Motor neuron (in vitro differentiated cells): Measurements from ENCODE around the gene EID3. TPM values are rescaled to one million over a fixed set of nuclear protein-coding genes. Genes with fewer than 3 reads are reported as not detected.

Experiments used
- ATAC-seq, 8 experiments: fragments of 200-7000 bp; cut with Tn5 transposase; replicated peaks in 6 of 8; 2 replicates each; pipeline ENCODE4 v1.8.0; 2021; ENCODE audit warnings: mild to moderate bottlenecking in 8 of 8, moderate library complexity in 8 of 8
- H3K27ac ChIP-seq, 2 donors: fragments of 250-450 bp; sonication (Bioruptor Pico); 2 replicates each; pipeline ENCODE4 v1.9.0; 2021; ENCODE audit warnings: antibody characterized with exemption in 2 of 2, mild to moderate bottlenecking in 2 of 2, moderate library complexity in 1 of 2
- H3K4me1 ChIP-seq, 2 donors: fragments of 250-450 bp; sonication (Bioruptor Pico); replicated peaks in 1 of 2; 2 replicates each; pipeline ENCODE4 v1.6.1; 2021; ENCODE audit warnings: antibody characterized with exemption in 2 of 2, mild to moderate bottlenecking in 2 of 2, moderate library complexity in 1 of 2
- H3K4me3 ChIP-seq, 5 donors: fragments of 250-450 bp; sonication (Bioruptor Pico); 2 replicates each; pipeline ENCODE4 v1.9.0; 2021; ENCODE audit warnings: antibody characterized with exemption in 5 of 5, mild to moderate bottlenecking in 5 of 5, moderate library complexity in 4 of 5
- WGBS, 10 experiments: fragments of 450-650 bp; shearing (Covaris generic); methylation state at CpG; one replicate each; pipeline ENCODE4 v1.0.0; 2022; 5-methylcytosine and 5-hydroxymethylcytosine counted together
- in situ Hi-C, 9 experiments: fragments of 400-800 bp; cut with MboI; loops; one replicate each; pipeline ENCODE4 v1.15.0; 2021; ENCODE audit warnings: low sequenced_read_pairs in 9 of 9, low pct_unique_long_range_greater_than_20kb in 2 of 9; ENCODE audit not compliant: unreplicated experiment in 9 of 9
- total RNA-seq, 8 experiments: library from RNA; unstranded; fragments of 300-600 nt; gene quantifications; 2 replicates each; pipeline versions ENCODE4 v1.2.3 to v1.2.4, GENCODE V29; 2022

The EID3 gene
- total RNA-seq, 8 experiments from 2014 or later: 1.5 to 14.3 (median 3.8) TPM

DNA sequence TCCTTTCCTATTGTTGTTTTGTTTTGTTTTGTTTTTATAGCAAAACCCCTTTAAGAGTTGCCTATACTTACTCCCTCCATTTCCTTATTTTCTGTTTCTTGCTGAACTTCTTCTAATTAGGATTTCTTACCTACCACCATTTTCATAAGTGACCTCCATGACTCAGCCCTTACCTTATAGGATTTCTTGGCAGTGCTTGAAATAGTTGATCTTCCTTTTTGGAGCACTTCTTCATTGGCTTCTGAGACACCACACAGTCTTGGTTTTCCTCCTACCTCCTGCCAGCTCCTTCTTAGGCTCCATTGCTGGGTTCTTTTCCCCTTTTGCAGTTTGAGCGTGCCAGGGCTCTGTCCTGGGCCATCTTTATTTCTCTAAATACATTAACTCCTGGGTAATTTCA is 23.4 kb upstream of the EID3 start:
- Histone ChIP-seq H3K27ac (no peak overlapping the region), H3K4me3 (no peak overlapping the region), H3K4me1 (no peaks in the 10 kb centered on the region)
- no peak for ATAC-seq
- in situ Hi-C loops: loop anchor here in 1 of 9 experiments (10.0 kb wide), 1 partner anchor 65 kb away; the partner anchor contains the start of gene TXNRD1
- WGBS, 10 experiments: 86 to 100% (median 100%) methylated on average over 1 of the region's 1 CpG; no CpG with 5 or more reads in 3 of the 10 experiments

DNA sequence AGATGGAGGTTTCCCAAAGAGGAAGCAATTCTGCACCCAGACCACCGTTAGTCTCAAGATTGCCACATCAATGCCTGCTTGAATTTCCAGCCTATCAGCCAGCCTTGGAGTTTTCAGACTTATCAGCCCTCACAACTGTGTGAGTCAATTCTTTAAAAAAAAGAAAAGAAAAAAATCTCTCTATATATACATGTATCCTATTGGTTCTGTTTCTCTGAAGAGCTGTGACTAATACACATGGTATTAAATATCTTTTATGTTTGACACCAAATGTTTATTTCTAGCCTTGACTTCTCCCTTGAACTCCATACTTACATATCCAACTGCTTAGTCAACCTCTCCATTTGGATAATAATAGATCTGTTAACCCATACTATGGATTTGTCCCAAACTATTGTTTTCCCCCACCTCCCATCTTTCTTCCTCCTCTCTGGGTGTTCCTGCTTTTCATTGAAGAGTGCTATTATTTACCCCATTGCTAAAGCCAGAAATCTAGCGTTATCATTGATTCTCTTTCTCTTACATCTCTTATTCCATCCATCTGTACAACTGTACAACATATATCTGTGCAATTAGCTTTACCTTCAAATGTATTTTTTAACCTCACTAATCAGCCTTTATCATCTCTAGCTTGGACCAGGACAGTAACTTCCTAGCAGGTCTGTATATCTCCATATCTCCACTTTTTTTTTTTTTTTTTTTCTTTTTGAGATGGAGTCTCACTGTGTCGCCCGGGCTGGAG is 22.7 kb upstream of the EID3 start:
- Histone ChIP-seq H3K4me3 (no peak overlapping the region), H3K27ac (no peak overlapping the region), H3K4me1 (peaks cover 0 to under 1% of the 10 kb centered on the region in 2 donors)
- whole genome bisulfite sequencing, 10 experiments: 50 to 100% (median 81%) methylated on average over 1 to 4 of the region's 4 CpGs
- ATAC-seq: peak in 2 of 8 experiments; percentile 94 to 97
- in situ Hi-C loops: loop anchor here in 1 of 9 experiments (10.0 kb wide), 1 partner anchor 66 kb away; the partner anchor contains the start of gene TXNRD1

DNA sequence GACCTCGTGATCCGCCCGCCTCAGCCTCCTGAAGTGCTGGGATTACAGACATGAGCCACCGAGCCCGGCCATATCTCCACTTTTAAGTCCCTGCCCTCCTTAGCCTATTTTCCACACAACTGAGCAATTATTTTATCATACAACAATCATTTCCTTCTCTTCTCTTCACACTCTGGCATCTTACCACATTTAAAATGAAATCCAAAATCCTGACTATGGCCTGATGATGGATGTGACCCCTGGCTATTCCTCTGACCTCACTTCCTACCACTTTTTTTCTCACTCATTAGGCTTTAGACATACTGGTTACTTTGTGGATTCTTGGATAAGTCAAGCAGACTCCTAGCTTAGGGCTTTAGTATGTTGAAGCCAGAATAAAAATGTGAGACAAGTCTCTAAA is 21.9 kb upstream of the EID3 start:
- Histone ChIP-seq H3K4me1 (peaks cover 0 to 6% of the 10 kb centered on the region in 2 donors), H3K27ac (no peak overlapping the region), H3K4me3 (no peak overlapping the region)
- WGBS, 10 experiments: 80 to 100% (median 89%) methylated on average over 1 to 5 of the region's 5 CpGs; no CpG with 5 or more reads in 5 of the 10 experiments
- in situ Hi-C loops: loop anchor here in 1 of 9 experiments (10.0 kb wide), 1 partner anchor 67 kb away; the partner anchor contains the start of gene TXNRD1
- no peak for ATAC-seq

DNA sequence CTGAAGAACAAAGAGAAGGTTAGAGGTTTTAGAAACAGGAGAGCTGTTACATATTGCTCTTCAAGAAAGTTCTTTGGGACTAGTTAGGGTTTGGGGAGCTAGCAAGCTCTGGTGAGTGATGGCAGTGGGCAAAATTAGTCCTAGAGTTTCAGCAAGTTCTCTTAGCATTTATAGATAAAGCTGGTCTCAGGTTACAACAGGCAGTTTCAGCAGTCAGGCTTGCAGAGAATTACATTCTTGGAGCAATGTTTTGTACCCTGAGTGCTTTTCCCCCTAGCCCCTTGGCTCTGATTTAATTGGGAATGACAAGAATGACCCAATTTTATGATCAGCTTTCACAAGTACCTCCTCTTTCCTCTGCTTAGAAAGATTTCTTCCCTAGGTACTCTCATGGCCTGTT is 21.4 kb upstream of the EID3 start:
- in situ Hi-C loops: loop anchor here in 1 of 9 experiments (10.0 kb wide), 1 partner anchor 67 kb away; the partner anchor contains the start of gene TXNRD1
- H3K27ac ChIP-seq: no peak overlapping the region
- H3K4me1 ChIP-seq: peaks cover 0 to 6% of the 10 kb centered on the region in 2 donors
- no peak for ATAC-seq
- no peak overlapping the region for H3K4me3 ChIP-seq

DNA sequence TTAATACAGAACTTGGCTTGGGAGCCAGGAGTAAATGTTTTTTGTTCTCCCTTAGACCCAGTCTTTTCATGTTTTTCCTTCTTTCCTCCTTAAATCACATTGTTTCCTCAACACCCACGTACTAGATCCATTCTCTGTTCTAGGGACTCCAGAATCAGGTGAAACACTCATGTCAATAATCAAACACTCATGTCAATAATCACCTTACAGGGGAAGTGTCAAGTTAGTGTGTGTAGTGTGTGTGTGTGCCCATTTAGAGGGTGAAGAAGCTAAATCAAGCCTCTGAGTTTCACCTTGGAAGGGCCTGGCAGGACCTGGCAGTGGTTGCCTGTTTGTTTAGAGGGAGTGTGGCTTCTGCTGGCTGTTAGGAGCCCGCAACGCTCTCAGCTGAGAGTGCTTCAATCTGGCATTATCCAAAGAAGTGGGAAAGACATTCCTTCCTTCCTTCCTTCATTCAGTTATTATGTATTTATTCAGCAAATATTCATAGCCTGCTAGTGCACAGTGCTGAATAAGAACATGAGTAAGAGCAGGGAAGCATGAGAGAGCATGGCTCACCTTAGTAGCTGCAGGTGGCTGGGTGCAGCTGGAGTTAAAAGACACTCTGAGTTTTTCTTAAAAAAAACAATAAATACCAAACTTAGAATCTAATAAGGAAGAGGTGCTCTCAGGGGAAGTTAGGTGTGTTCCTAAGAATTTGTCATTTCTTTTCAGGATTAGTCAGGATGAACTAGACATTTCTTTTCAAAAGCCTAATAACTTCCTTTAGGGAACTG is 17.6 kb upstream of the EID3 start:
- 25 to 100% (median 70%) methylated on average over 1 to 3 of the region's 3 CpGs; no CpG with 5 or more reads in 2 of the 10 experiments for WGBS, 10 experiments
- Histone ChIP-seq H3K27ac (peak overlapping the region in 1 of 2 donors; percentile 93), H3K4me3 (peak overlapping the region in 3 of 5 donors; percentile 65 to 82 (median 77)), H3K4me1 (peaks cover 8 to 9% of the 10 kb centered on the region in 2 donors)
- in situ Hi-C loops: loop anchor here in 1 of 9 experiments (10.0 kb wide), 1 partner anchor 71 kb away; the partner anchor contains the start of gene TXNRD1
- peak in 3 of 8 experiments; percentile 3 to 53 (median 11) for ATAC-seq

DNA sequence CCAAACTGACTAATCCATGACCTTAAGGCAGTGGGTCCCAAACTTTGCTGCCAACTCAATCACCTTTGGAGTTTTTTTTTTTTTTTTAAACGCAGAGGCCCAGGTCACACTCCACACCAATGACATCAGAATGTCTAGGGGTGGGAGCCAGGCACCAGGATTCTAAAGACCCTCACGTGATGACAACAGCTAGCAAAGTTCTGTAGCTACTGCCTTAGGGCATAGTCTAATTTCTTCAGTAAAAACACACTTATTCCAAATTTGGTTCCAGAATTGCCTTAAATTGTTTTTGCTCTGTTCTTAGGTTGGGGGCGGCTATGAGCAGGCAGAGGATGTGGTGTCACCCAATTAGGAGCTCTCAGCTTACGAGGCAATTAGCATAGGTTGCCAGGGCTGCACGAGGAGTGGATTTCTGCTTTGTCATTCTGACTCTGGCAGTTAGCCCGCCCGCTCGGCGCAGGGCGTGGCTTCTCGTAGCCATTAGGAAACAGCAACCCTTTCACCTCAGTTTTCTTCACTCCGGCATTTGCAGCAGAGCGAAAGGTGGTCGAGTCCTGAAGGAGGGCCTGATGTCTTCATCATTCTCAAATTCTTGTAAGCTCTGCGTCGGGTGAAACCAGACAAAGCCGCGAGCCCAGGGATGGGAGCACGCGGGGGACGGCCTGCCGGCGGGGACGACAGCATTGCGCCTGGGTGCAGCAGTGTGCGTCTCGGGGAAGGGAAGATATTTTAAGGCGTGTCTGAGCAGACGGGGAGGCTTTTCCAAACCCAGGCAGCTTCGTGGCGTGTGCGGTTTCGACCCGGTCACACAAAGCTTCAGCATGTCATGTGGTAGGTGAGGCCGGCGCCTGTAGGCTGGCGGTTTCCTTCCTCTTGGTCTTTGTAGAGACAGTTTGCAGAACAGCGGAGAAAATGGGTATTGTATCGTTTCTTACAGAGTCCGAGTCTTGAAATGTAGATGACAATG is 16.7 kb upstream of the EID3 start:
- H3K27ac ChIP-seq: peak overlapping the region; percentile 87 to 93
- in situ Hi-C loops: loop anchor here in 1 of 9 experiments (10.0 kb wide), 1 partner anchor 72 kb away; the partner anchor contains the start of gene TXNRD1
- peaks cover 8 to 9% of the 10 kb centered on the region in 2 donors for H3K4me1 ChIP-seq
- ATAC-seq: peak; percentile 79 to 92 (median 88)
- peak overlapping the region; percentile 65 to 82 (median 76) for H3K4me3 ChIP-seq
- WGBS, 10 experiments: 0 to 1% (median 0%) methylated on average over 1 to 24 of the region's 40 CpGs

DNA sequence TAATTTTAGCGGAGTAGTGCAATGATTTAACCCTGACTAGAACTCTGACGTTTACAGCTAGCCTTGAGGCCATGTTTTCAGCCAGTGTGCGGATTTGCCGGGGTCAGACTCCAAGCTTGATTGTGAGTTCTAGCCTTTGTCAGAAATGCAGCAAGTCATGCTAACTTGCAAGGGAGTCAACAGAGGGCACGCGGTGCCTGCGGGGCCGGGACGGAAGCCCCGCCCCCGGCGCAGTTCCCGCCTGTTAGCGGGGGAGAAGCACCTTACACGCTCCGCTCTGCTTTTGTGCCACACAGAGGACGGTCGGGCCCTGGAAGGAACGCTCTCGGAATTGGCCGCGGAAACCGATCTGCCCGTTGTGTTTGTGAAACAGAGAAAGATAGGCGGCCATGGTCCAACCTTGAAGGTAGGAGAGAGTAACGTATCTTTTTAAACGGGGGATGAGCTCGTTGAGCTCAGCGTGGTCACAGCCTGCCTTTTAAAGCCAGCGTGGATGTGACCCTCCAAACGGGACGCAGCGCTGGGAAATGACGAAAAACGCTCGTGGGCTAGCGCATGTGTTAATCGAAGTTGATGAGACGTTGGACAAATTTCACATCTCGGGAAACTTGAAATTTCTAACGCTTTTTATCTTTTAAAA is 14.8 kb upstream of the EID3 start:
- H3K4me1 ChIP-seq: peaks cover 8 to 9% of the 10 kb centered on the region in 2 donors
- 0 to 9% (median 0%) methylated on average over 3 to 25 of the region's 41 CpGs; no CpG with 5 or more reads in 1 of the 10 experiments for WGBS, 10 experiments
- peak overlapping the region; percentile 65 to 82 (median 76) for H3K4me3 ChIP-seq
- peak overlapping the region; percentile 87 to 93 for H3K27ac ChIP-seq
- peak; percentile 26 to 76 (median 72) for ATAC-seq
- in situ Hi-C loops: loop anchor here in 1 of 9 experiments (10.0 kb wide), 1 partner anchor 74 kb away; the partner anchor contains the start of gene TXNRD1

DNA sequence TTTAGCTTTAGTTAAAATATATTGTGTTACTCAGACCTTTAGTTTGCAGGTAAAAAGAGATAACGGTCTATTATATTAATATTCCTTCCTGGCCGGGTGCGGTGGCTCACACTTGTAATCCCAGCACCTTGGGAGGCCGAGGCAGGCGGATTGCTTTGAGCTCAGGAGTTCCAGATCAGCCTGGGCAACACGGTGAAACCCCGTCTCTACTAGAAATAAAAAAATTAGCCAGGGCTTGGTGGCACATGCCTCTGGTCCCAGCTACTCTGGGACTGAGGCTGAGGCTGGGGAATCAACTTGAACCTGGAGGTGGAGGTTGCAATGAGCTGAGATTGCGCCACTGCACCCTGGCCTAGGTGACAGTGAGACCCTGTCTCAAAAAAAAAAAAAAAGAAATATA is 13.2 kb upstream of the EID3 start:
- H3K4me3 ChIP-seq: no peak overlapping the region
- H3K27ac ChIP-seq: no peak overlapping the region
- peaks cover 8 to 9% of the 10 kb centered on the region in 2 donors for H3K4me1 ChIP-seq
- in situ Hi-C loops: no loop called here
- WGBS, 10 experiments: 86 to 100% (median 99%) methylated on average over 1 to 7 of the region's 8 CpGs
- ATAC-seq: no peak

DNA sequence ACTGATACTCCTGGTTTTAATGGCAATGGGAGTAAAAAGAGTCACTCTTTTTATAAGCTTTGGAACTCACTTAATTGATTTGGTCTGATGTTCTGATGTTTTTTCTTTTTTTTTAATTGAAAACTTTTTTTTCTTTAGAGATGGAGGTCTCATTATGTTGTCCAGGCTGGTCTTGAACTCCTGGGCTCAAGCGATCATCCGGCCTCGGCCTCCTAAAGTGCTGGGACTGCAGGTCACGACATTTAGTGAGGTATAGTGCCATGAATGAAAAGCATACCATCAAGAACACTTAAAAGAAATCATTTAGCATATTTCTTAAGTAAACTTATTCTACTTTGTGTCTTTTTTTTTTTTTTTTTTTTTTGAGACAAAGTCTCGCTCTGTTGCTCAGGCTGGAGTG is 12.7 kb upstream of the EID3 start:
- WGBS, 10 experiments: 74 to 100% (median 99%) methylated on average over 2 to 5 of the region's 5 CpGs; no CpG with 5 or more reads in 2 of the 10 experiments
- no peak for ATAC-seq
- Histone ChIP-seq H3K4me1 (peaks cover 8 to 9% of the 10 kb centered on the region in 2 donors), H3K4me3 (no peak overlapping the region), H3K27ac (no peak overlapping the region)
- in situ Hi-C loops: no loop called here

DNA sequence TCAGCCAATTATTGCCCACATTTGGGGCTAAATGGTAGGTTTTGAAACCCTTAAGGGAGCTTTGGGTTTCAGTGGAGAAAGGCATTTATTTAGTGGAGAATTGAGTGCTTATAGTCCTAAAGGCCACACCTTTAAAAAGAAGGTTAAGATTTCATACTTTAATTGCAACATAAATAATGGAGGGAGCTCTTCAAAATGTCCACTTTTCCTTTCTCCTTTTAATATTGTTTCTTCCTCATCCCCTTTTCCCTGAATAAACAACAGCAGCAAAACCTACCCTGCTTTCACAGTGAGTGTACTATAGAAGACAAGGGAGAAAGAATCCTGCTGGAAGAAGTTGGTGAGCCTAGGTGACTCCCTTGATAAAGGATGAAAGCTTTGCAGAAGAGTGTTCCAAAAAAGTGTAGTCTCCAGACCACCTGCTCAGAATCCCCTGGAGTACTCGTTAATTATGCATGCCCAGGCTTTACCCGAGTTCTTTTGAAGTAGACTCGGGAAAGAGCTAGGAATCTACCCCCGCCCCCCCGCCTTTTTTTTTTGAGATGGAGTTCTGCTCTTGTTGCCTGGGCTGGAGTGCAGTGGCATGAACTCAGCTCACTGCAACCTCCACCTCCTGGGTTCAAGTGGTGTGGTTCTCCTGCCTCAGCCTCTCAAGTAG is 11.5 kb upstream of the EID3 start:
- in situ Hi-C loops: no loop called here
- WGBS, 10 experiments: 7 to 83% (median 20%) methylated on average over 1 to 5 of the region's 5 CpGs; no CpG with 5 or more reads in 4 of the 10 experiments
- no peak overlapping the region for H3K4me3 ChIP-seq
- peaks cover 3 to 8% of the 10 kb centered on the region in 2 donors for H3K4me1 ChIP-seq
- no peak overlapping the region for H3K27ac ChIP-seq
- no peak for ATAC-seq
